Endothelial cell of umbilical vein (primary cell): ENCODE measurements around the gene MAGT1. TPM values are rescaled to one million over a fixed set of nuclear protein-coding genes. Genes with fewer than 3 reads are reported as not detected.
A peak's percentile ranks its signal among the peaks of the same experiment; 100 is the strongest.

Experiments
- BruUV-seq: library from RNA; stranded (reverse); fragments of 400-500 nt; replicated peaks from 2 replicates; lab custom pipeline; 2021; lab: Mats Ljungman, UMichigan
- CTCF ChIA-PET: fragments of 300-600, 350-600 bp; sonication (Branson Sonifier 250); formaldehyde crosslinking; loops from one replicate; lab custom pipeline; 2021; ENCODE audit warnings: antibody characterized with exemption, inconsistent platforms; lab: Charles Lee
- POLR2A ChIA-PET: fragments of 300-600, 350-600 bp; sonication (Branson Sonifier 250); formaldehyde crosslinking; loops from one replicate; lab custom pipeline; 2021; ENCODE audit warnings: antibody characterized with exemption, inconsistent platforms; lab: Charles Lee
- DNase-seq: peaks from one replicate; pipeline ENCODE4 v3.0.0-alpha.2; 2011; ENCODE audit warnings: low read depth, low spot score
- FAIRE-seq: peaks from 2 replicates; lab custom pipeline; 2011; peaks lifted over from hg19 to GRCh38; lab: Jason Lieb, UNC
- H2AFZ ChIP-seq: 2 replicates; pipeline ENCODE4 v1.6.0; 2012; ENCODE audit warnings: low read depth, low read length, control low read depth, inconsistent platforms
- H3K27ac ChIP-seq: 2 replicates; pipeline ENCODE4 v1.5.1; 2011; ENCODE audit warnings: low read depth, mild to moderate bottlenecking, control low read depth, low read length, moderate library complexity; ENCODE audit not compliant: insufficient read depth
- H3K27me3 ChIP-seq, 2 experiments: 2 replicates each; pipeline versions ENCODE4 v1.6.0 to v1.6.1; 2011; ENCODE audit warnings: low read length in 2 of 2, mixed read lengths in 1 of 2; ENCODE audit not compliant: control insufficient read depth in 2 of 2, insufficient read depth in 2 of 2
- H3K36me3 ChIP-seq, 2 experiments: 2 replicates in 1 of 2; 3 replicates in 1 of 2; pipeline ENCODE4 v1.5.1; 2011; ENCODE audit warnings: low read length in 2 of 2, mild to moderate bottlenecking in 1 of 2, moderate library complexity in 1 of 2; ENCODE audit not compliant: control insufficient read depth in 2 of 2, insufficient read depth in 2 of 2; ENCODE audit errors: extremely low read depth in 1 of 2
- H3K4me1 ChIP-seq: 3 replicates; pipeline ENCODE4 v1.5.1; 2011; ENCODE audit warnings: mild to moderate bottlenecking, low read length; ENCODE audit not compliant: control insufficient read depth, insufficient read depth; ENCODE audit errors: extremely low read depth
- H3K4me2 ChIP-seq: 2 replicates; pipeline ENCODE4 v1.6.1; 2011; ENCODE audit warnings: low read length, control low read depth, mixed read lengths; ENCODE audit not compliant: insufficient read depth
- H3K4me3 ChIP-seq, 3 experiments: fragments of 200-600 bp in 1 of 3; sonication (generic), shearing (Covaris generic) in 1 of 3; replicated peaks in 1 of 3; 2 replicates each; pipeline ENCODE4 v1.5.1; 2011 to 2016; ENCODE audit warnings: control low read depth in 3 of 3, low read length in 3 of 3, mild to moderate bottlenecking in 2 of 3, inconsistent platforms in 1 of 3, low read depth in 1 of 3, moderate library complexity in 1 of 3; ENCODE audit not compliant: insufficient read depth in 1 of 3
- H3K79me2 ChIP-seq: 2 replicates; pipeline ENCODE4 v1.6.0; 2012; ENCODE audit warnings: low read length, inconsistent platforms; ENCODE audit not compliant: control insufficient read depth, insufficient read depth
- H3K9ac ChIP-seq: replicated peaks from 2 replicates; pipeline ENCODE3; 2011; ENCODE audit warnings: low read length, control low read depth; ENCODE audit not compliant: insufficient read depth; ENCODE audit errors: extremely low read depth
- H3K9me1 ChIP-seq: replicated peaks from 3 replicates; pipeline ENCODE4 v1.6.0; 2011; ENCODE audit warnings: mild to moderate bottlenecking, low read length; ENCODE audit not compliant: control insufficient read depth, insufficient read depth; ENCODE audit errors: extremely low read depth
- H3K9me3 ChIP-seq: replicated peaks from 2 replicates; pipeline ENCODE4 v1.5.1; 2012; ENCODE audit warnings: low read length, inconsistent platforms; ENCODE audit not compliant: control insufficient read depth, insufficient read depth
- H4K20me1 ChIP-seq: replicated peaks from 2 replicates; pipeline ENCODE3; 2011; ENCODE audit warnings: mild to moderate bottlenecking, low read length; ENCODE audit not compliant: control insufficient read depth, insufficient read depth; ENCODE audit errors: extremely low read depth
- CTCF ChIP-seq, 2 donors: IDR thresholded peaks; 1 replicate in 1 of 2; 2 replicates in 1 of 2; pipeline ENCODE4 v1.5.1; 2011; ENCODE audit warnings: low read length in 2 of 2, mild to moderate bottlenecking in 2 of 2, moderate library complexity in 2 of 2, control low read depth in 1 of 2, inconsistent platforms in 1 of 2, low read depth in 1 of 2; ENCODE audit not compliant: insufficient read depth in 1 of 2; ENCODE audit errors: extremely low read depth in 1 of 2
- EZH2 ChIP-seq: IDR thresholded peaks from 2 replicates; pipeline ENCODE4 v1.6.1; 2012; ENCODE audit warnings: borderline replicate concordance, low read depth, mild to moderate bottlenecking, moderate library complexity, low read length, inconsistent platforms; ENCODE audit not compliant: severe bottlenecking
- FOS ChIP-seq: IDR thresholded peaks from 2 replicates; pipeline ENCODE4 v1.6.1; 2011; ENCODE audit warnings: mild to moderate bottlenecking, low read length, moderate library complexity, borderline replicate concordance; ENCODE audit not compliant: insufficient read depth
- GATA2 ChIP-seq: IDR thresholded peaks from 2 replicates; pipeline ENCODE4 v1.7.0; 2011; ENCODE audit warnings: low read depth, mild to moderate bottlenecking, moderate library complexity, mixed read lengths, low read length; ENCODE audit not compliant: insufficient read length, insufficient read depth
- JUN ChIP-seq: IDR thresholded peaks from 2 replicates; pipeline ENCODE4 v1.6.1; 2011; ENCODE audit warnings: borderline replicate concordance, low read depth; ENCODE audit not compliant: insufficient read length, insufficient read depth
- MAX ChIP-seq: IDR thresholded peaks from 2 replicates; pipeline ENCODE4 v1.6.1; 2011; ENCODE audit not compliant: insufficient read depth, insufficient read length
- MYC ChIP-seq: IDR thresholded peaks from one replicate; pipeline ENCODE4 v1.6.1; 2011; ENCODE audit warnings: mild to moderate bottlenecking, low read depth, low read length
- POLR2A ChIP-seq: IDR thresholded peaks from 2 replicates; pipeline ENCODE4 v1.6.1; 2012; ENCODE audit warnings: low read depth, mild to moderate bottlenecking, control low read depth, low read length
- POLR2AphosphoS5 ChIP-seq: IDR thresholded peaks from 2 replicates; pipeline ENCODE4 v1.6.1; 2012; ENCODE audit warnings: low read depth, mild to moderate bottlenecking, control low read depth, low read length, moderate library complexity; ENCODE audit not compliant: insufficient read depth
- dilution Hi-C: fragments of 300-500 bp; cut with MboI; formaldehyde crosslinking; loops from one replicate; pipeline ENCODE4 v1.15.0; 2019; ENCODE audit warnings: low sequenced_read_pairs; ENCODE audit not compliant: extremely low pct_ligation_motif_present
- intact Hi-C: fragments of 100-400 bp; cut with micrococcal nuclease; formaldehyde crosslinking; loops from one replicate; pipeline ENCODE4 v1.10.0; 2022
- polyA plus RNA-seq, 4 experiments: library from polyadenylated mRNA; depleted of rRNA in 3 of 4; stranded (reverse) in 3 of 4; unstranded in 1 of 4; fragments of >200 nt; gene quantifications; 2 replicates each; pipeline versions ENCODE4 v1.2.1 to v1.2.3, GENCODE V29; 2011 to 2012; ENCODE audit warnings: missing spikeins in 1 of 4
- total RNA-seq: library from RNA; stranded (reverse); gene quantifications from 2 replicates; pipeline ENCODE4 v1.2.3, GENCODE V29; 2021

The MAGT1 gene
- total and polyA plus RNA-seq, 2 donors (not counting 3 experiments of a cell fraction or from before 2014, with no cell fraction given): 36.3 to 66.9 TPM

DNA sequence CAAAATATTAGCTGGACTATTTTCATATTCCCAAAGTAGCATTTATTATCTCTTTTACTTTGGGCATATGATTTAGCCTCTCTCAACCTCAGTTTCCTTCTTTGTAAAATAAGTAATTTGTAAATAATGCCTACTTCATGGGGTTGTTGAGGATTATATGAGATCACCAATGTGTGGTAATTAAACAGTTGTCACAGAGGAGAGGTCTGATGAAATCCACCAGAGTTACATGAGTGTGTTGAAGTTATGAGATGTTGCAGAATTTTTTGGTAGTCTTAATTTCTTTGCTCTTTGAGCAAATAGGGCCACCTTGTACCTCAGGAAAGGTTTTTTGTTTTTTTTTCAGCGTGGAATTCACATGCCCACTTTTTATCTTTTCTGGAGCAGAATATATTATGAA is 5.5 kb upstream of the MAGT1 start:
- ChIA-PET CTCF (interaction anchor here (2.7 kb wide), 1 partner anchor 8 kb away, joined by 22 read pairs; the partner anchor contains the start of gene ATP7A), POLR2A (interaction anchor here (0.7 kb wide), 1 partner anchor 291 kb away, joined by 3 read pairs; no protein-coding TSS in a partner anchor)
- H2AFZ ChIP-seq: no peak overlapping the region
- peak overlapping the region; percentile 75 for H3K27ac ChIP-seq
- no TSS peak for BruUV-seq
- peak overlapping the region; percentile 66 for H3K4me2 ChIP-seq
- DNase-seq (no peak), FAIRE-seq (no peak)
- H3K27me3 ChIP-seq: no peaks in the 10 kb centered on the region
- H3K4me1 ChIP-seq: peaks cover 6% of the 10 kb centered on the region
- H3K9ac ChIP-seq: peak overlapping the region; percentile 92
- H3K4me3 ChIP-seq: peak overlapping the region; percentile 48 to 88 (median 62)
- TF ChIP-seq MYC: no peak
- TF ChIP-seq CTCF (IDR thresholded peaks at IDR 0.05; ENCODE audit: extremely low read depth in 1 of 2, insufficient read depth in 1 of 2, low read depth in 1 of 2, low read length in 2 of 2): no peak
- TF ChIP-seq FOS: no peak
- no peak for TF ChIP-seq GATA2
- no peak for TF ChIP-seq EZH2
- TF ChIP-seq POLR2AphosphoS5: no peak
- TF ChIP-seq MAX: no peak
- TF ChIP-seq POLR2A: no peak
- TF ChIP-seq JUN: no peak
- dilution Hi-C loops (no loop called here), intact Hi-C loops (no loop called here)
- peaks cover 29% of the 10 kb centered on the region for H3K79me2 ChIP-seq
- no peaks in the 10 kb centered on the region for H3K36me3 ChIP-seq
- no peaks in the 10 kb centered on the region for H3K9me1 ChIP-seq
- no peaks in the 10 kb centered on the region for H4K20me1 ChIP-seq
- no peaks in the 10 kb centered on the region for H3K9me3 ChIP-seq
